IMR-90 (cell line): ENCODE data around the gene SYCE3. TPM values are rescaled to one million over a fixed set of nuclear protein-coding genes. Genes with fewer than 3 reads are reported as not detected.

Experiments used
- ATAC-seq: fragments of 200-7000 bp; cut with Tn5 transposase; 2 replicates; pipeline ENCODE4 v1.9.1; 2020; ENCODE audit warnings: low read depth, mild to moderate bottlenecking, moderate library complexity
- BruUV-seq: library from RNA; stranded (reverse); fragments of 400-500 nt; replicated peaks from 2 replicates; lab custom pipeline; 2021; lab: Mats Ljungman, UMichigan
- CTCF ChIA-PET: fragments of 300-600 bp; formaldehyde crosslinking; extraction: SDS; loops from one replicate; lab custom pipeline; 2021; ENCODE audit warnings: antibody characterized with exemption; lab: Yijun Ruan, JAX
- POLR2A ChIA-PET: fragments of 300-600 bp; sonication (Branson Sonifier 250); formaldehyde crosslinking; loops from one replicate; lab custom pipeline; 2022; ENCODE audit warnings: antibody characterized with exemption; ENCODE audit not compliant: unreplicated experiment; lab: Charles Lee
- DNase-seq: peaks from one replicate; pipeline ENCODE4 v3.0.0; 2013
- H2AFZ ChIP-seq: replicated peaks from 2 replicates; pipeline ENCODE3; 2013; ENCODE audit warnings: low read length, mild to moderate bottlenecking; ENCODE audit not compliant: poor library complexity
- H2AK5ac ChIP-seq: 2 replicates; pipeline ENCODE4 v1.6.1; 2013; ENCODE audit warnings: low read depth, low read length, inconsistent platforms
- H2AK9ac ChIP-seq: replicated peaks from 2 replicates; pipeline ENCODE3; 2013; ENCODE audit warnings: mild to moderate bottlenecking, low read depth, low read length, moderate library complexity; ENCODE audit not compliant: poor library complexity
- H2BK120ac ChIP-seq: 2 replicates; pipeline ENCODE4 v1.6.1; 2013; ENCODE audit warnings: low read depth, low read length, inconsistent platforms
- H2BK15ac ChIP-seq: 3 replicates; pipeline ENCODE4 v1.6.1; 2013; ENCODE audit warnings: low read depth, low read length, inconsistent platforms
- H2BK20ac ChIP-seq: 2 replicates; pipeline ENCODE4 v1.6.1; 2013; ENCODE audit warnings: low read depth, mild to moderate bottlenecking, inconsistent platforms, low read length, moderate library complexity
- H2BK5ac ChIP-seq: 2 replicates; pipeline ENCODE4 v1.6.1; 2013; ENCODE audit warnings: mild to moderate bottlenecking, low read depth, low read length, inconsistent platforms; ENCODE audit not compliant: poor library complexity, severe bottlenecking
- H3K14ac ChIP-seq: replicated peaks from 2 replicates; pipeline ENCODE4 v1.6.1; 2013; ENCODE audit warnings: low read depth, low read length, inconsistent platforms
- H3K18ac ChIP-seq: 2 replicates; pipeline ENCODE4 v1.6.1; 2013; ENCODE audit warnings: low read depth, low read length, control low read depth
- H3K23ac ChIP-seq: 2 replicates; pipeline ENCODE4 v1.6.1; 2013; ENCODE audit warnings: low read depth, low read length, inconsistent platforms
- H3K27ac ChIP-seq: 2 replicates; pipeline ENCODE4 v1.5.1; 2013; ENCODE audit warnings: mild to moderate bottlenecking, control low read depth, low read length; ENCODE audit not compliant: insufficient read depth
- H3K27me3 ChIP-seq: 2 replicates; pipeline ENCODE4 v1.6.1; 2013; ENCODE audit warnings: low read length; ENCODE audit not compliant: control insufficient read depth, insufficient read depth
- H3K36me3 ChIP-seq: 2 replicates; pipeline ENCODE4 v1.6.1; 2013; ENCODE audit warnings: low read length, mixed read lengths; ENCODE audit not compliant: control insufficient read depth, insufficient read depth
- H3K4ac ChIP-seq: 2 replicates; pipeline ENCODE4 v1.6.1; 2013; ENCODE audit warnings: low read depth, low read length, inconsistent platforms
- H3K4me1 ChIP-seq: 2 replicates; pipeline ENCODE4 v1.6.1; 2013; ENCODE audit warnings: low read length, mixed read lengths; ENCODE audit not compliant: control insufficient read depth, insufficient read depth
- H3K4me2 ChIP-seq: 2 replicates; pipeline ENCODE4 v1.6.1; 2013; ENCODE audit warnings: low read depth, mild to moderate bottlenecking, control low read depth, low read length, moderate library complexity
- H3K4me3 ChIP-seq: 2 replicates; pipeline ENCODE4 v1.5.1; 2013; ENCODE audit warnings: low read depth, mild to moderate bottlenecking, control low read depth, low read length, moderate library complexity; ENCODE audit not compliant: insufficient read depth
- H3K56ac ChIP-seq: 2 replicates; pipeline ENCODE4 v1.6.1; 2013; ENCODE audit warnings: low read length, inconsistent platforms; ENCODE audit not compliant: insufficient read depth; ENCODE audit errors: extremely low read depth
- H3K79me1 ChIP-seq, 2 experiments: 2 replicates each; pipeline ENCODE4 v1.6.1; 2013; ENCODE audit warnings: low read length in 2 of 2, inconsistent platforms in 1 of 2, low read depth in 1 of 2
- H3K9ac ChIP-seq: 2 replicates; pipeline ENCODE4 v1.6.1; 2013; ENCODE audit warnings: low read depth, low read length, control low read depth
- H3K9me1 ChIP-seq: 2 replicates; pipeline ENCODE4 v1.6.1; 2013; ENCODE audit warnings: low read length, inconsistent platforms; ENCODE audit not compliant: insufficient read depth
- H3K9me3 ChIP-seq: 2 replicates; pipeline ENCODE4 v1.6.1; 2013; ENCODE audit warnings: low read length; ENCODE audit not compliant: control insufficient read depth, insufficient read depth
- H4K20me1 ChIP-seq: 2 replicates; pipeline ENCODE4 v1.6.1; 2013; ENCODE audit warnings: low read length, inconsistent platforms; ENCODE audit not compliant: insufficient read depth
- H4K5ac ChIP-seq: 2 replicates; pipeline ENCODE4 v1.6.1; 2013; ENCODE audit warnings: mild to moderate bottlenecking, low read depth, low read length, control low read depth
- H4K8ac ChIP-seq, 2 experiments: 2 replicates each; pipeline ENCODE4 v1.6.1; 2013; ENCODE audit warnings: low read depth in 2 of 2, low read length in 2 of 2, control low read depth in 1 of 2, inconsistent platforms in 1 of 2
- H4K91ac ChIP-seq: 2 replicates; pipeline ENCODE4 v1.6.1; 2013; ENCODE audit warnings: low read depth, low read length, inconsistent platforms; ENCODE audit not compliant: insufficient read depth
- CTCF ChIP-seq: conservative IDR thresholded peaks from 2 replicates; pipeline ENCODE4 v1.5.1; 2012; ENCODE audit warnings: mild to moderate bottlenecking, low read depth, low read length, improper control_type of control experiment
- ELK1 ChIP-seq: fragments of 150-350 bp; IDR thresholded peaks from 2 replicates; pipeline ENCODE4 v1.6.1; 2016; ENCODE audit warnings: low read depth, mild to moderate bottlenecking, low read length, moderate library complexity, borderline replicate concordance
- FOS ChIP-seq: fragments of 150-350 bp; IDR thresholded peaks from 2 replicates; pipeline ENCODE4 v1.6.1; 2016; ENCODE audit warnings: low read depth, low read length
- MAFK ChIP-seq: IDR thresholded peaks from 2 replicates; pipeline ENCODE4 v1.6.1; 2012; ENCODE audit warnings: low read depth, low read length, improper control_type of control experiment
- MAZ ChIP-seq: IDR thresholded peaks from 2 replicates; pipeline ENCODE4 v1.6.1; 2012; ENCODE audit warnings: low read depth, mild to moderate bottlenecking, low read length, improper control_type of control experiment, moderate library complexity, borderline replicate concordance
- MXI1 ChIP-seq: IDR thresholded peaks from 2 replicates; pipeline ENCODE4 v1.6.1; 2012; ENCODE audit warnings: low read depth, mild to moderate bottlenecking, low read length, moderate library complexity, borderline replicate concordance
- NFE2L2 ChIP-seq: fragments of 150-350 bp; IDR thresholded peaks from 2 replicates; pipeline ENCODE4 v1.6.1; 2016; ENCODE audit warnings: low read depth, mild to moderate bottlenecking, low read length
- POLR2A ChIP-seq: IDR thresholded peaks from 2 replicates; pipeline ENCODE4 v1.6.1; 2012; ENCODE audit warnings: mild to moderate bottlenecking, low read depth, low read length
- RCOR1 ChIP-seq: IDR thresholded peaks from 2 replicates; pipeline ENCODE4 v1.6.1; 2012; ENCODE audit warnings: mild to moderate bottlenecking, low read length, improper control_type of control experiment; ENCODE audit not compliant: insufficient replicate concordance
- RFX5 ChIP-seq: IDR thresholded peaks from 2 replicates; pipeline ENCODE4 v1.8.0; 2012; ENCODE audit warnings: low read depth, mild to moderate bottlenecking, low read length, moderate library complexity
- SMC3 ChIP-seq: fragments of 150-350 bp; IDR thresholded peaks from 2 replicates; pipeline ENCODE4 v1.6.1; 2016; ENCODE audit warnings: low read depth, mild to moderate bottlenecking, antibody characterized with exemption, low read length, moderate library complexity
- WGBS, 2 experiments: methylation state at CpG; one replicate each; pipeline versions ENCODE4 v1.1.5 to v1.1.7; 2013; ENCODE audit warnings: missing lambda C conversion rate in 2 of 2; ENCODE audit not compliant: insufficient read length in 1 of 2; ENCODE audit errors: extremely low coverage in 2 of 2; 5-methylcytosine and 5-hydroxymethylcytosine counted together
- dilution Hi-C: fragments of 300-500 bp; cut with HindIII; formaldehyde crosslinking; loops from one replicate; pipeline ENCODE4 v1.14.3; 2018; ENCODE audit warnings: low sequenced_read_pairs; ENCODE audit not compliant: unreplicated experiment
- in situ Hi-C: fragments of 300-500 bp; cut with MboI; formaldehyde crosslinking; loops from 3 replicates; pipeline ENCODE4 v1.14.3; 2019; ENCODE audit warnings: low sequenced_read_pairs, inconsistent platforms, mixed read lengths
- intact Hi-C: fragments of 100-400 bp; cut with micrococcal nuclease; formaldehyde crosslinking; loops from 2 replicates; pipeline ENCODE4 v1.10.0; 2022
- polyA plus RNA-seq, 3 experiments: library from polyadenylated mRNA; depleted of rRNA; stranded (reverse); fragments of >200 nt; gene quantifications; 2 replicates each; pipeline ENCODE4 v1.2.3, GENCODE V29; 2012; ENCODE audit warnings: low replicate concordance in 1 of 3
- total RNA-seq: library from RNA; depleted of rRNA; stranded (reverse); fragments of >200 nt; gene quantifications from 2 replicates; pipeline ENCODE4 v1.2.3, GENCODE V29; 2012
- TF ChIP-seq, protein P1 (sequence below): fragments of 150-350 bp; IDR thresholded peaks from 2 replicates; pipeline ENCODE4 v1.6.1; 2017; ENCODE audit warnings: mild to moderate bottlenecking, antibody characterized with exemption, low read length, low read depth

Gene SYCE3
- total and polyA plus RNA-seq, 2 of the 4 experiments (the other 2 are of a cell fraction) = not detected

DNA sequence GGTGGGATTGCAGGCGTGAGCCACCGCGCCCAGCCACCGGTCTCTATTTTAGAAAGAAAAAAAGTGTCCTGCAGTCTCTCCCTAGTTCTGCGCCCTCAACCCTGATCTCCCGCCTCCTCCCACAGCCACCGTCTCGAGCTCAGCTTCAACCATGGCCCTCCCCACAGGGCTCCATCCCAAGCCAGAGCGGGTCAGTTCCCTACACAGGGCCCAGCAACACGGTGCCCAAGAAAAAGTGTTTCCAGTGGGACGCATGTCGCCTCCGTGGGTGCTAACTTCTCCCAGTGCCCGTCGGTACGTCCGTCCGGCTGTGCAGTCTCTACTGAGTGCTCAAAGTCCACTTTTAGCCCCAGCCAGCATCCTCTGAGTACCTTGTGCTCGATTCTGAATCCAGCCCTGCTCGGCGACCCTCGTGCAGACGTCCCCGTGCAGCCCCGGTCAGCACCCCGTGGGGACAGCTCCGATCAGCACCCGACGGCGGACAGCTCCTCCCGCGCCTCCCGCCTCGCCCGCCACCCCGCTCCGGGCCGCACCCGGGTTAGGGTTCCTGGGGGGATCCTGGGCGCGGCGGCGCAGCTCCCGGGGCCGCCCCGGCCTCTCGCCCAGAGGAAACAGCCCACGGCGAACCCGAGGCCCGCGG lies 37.2 kb upstream of the SYCE3 start:
- ChIA-PET POLR2A (no interaction called here), CTCF (no interaction called here)
- Histone ChIP-seq H3K4ac (no peak overlapping the region), H3K9ac (no peak overlapping the region), H2BK15ac (no peak overlapping the region), H4K8ac (no peak overlapping the region), H3K4me1 (no peaks in the 10 kb centered on the region), H2BK5ac (no peak overlapping the region), H2AFZ (peak overlapping the region; percentile 26), H3K14ac (no peak overlapping the region), H3K27ac (no peak overlapping the region), H2AK9ac (no peak overlapping the region), H3K9me3 (0 out of 2 replicates have a peak, but pooled peaks cover 2% of the 10 kb centered on the region), H3K4me3 (no peak overlapping the region), H3K56ac (no peak overlapping the region), H3K27me3 (peaks cover 44% of the 10 kb centered on the region), H3K36me3 (no peaks in the 10 kb centered on the region), H3K18ac (no peak overlapping the region), H4K5ac (no peak overlapping the region), H3K79me1 (no peaks in the 10 kb centered on the region), H2BK120ac (no peak overlapping the region), H2BK20ac (no peak overlapping the region), H2AK5ac (no peak overlapping the region), H3K4me2 (no peak overlapping the region), H3K23ac (no peak overlapping the region), H4K91ac (no peak overlapping the region), H4K20me1 (peaks cover 10% of the 10 kb centered on the region), H3K9me1 (0 out of 2 replicates have a peak, but pooled peaks cover 6% of the 10 kb centered on the region)
- in situ Hi-C loops = no loop called here
- 30% methylated on average over 12 of the region's 52 CpGs; no CpG with 5 or more reads in 1 of the 2 experiments for WGBS, 2 experiments
- dilution Hi-C loops = no loop called here
- DNase-seq (no peak), ATAC-seq (peak; percentile 98)
- TF ChIP-seq FOS = no peak
- peak; percentile 87 for TF ChIP-seq RCOR1
- no peak for TF ChIP-seq NFE2L2
- TF ChIP-seq, protein P1, sequence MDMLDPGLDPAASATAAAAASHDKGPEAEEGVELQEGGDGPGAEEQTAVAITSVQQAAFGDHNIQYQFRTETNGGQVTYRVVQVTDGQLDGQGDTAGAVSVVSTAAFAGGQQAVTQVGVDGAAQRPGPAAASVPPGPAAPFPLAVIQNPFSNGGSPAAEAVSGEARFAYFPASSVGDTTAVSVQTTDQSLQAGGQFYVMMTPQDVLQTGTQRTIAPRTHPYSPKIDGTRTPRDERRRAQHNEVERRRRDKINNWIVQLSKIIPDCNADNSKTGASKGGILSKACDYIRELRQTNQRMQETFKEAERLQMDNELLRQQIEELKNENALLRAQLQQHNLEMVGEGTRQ = no peak
- peak; percentile 39; the same call in 1 of the 2 replicates for TF ChIP-seq MAZ
- no peak for TF ChIP-seq SMC3
- TF ChIP-seq RFX5 = no peak
- TF ChIP-seq ELK1 = no peak
- peak; percentile 99 for TF ChIP-seq MXI1
- TF ChIP-seq POLR2A = no peak
- no peak for TF ChIP-seq MAFK
- no peak for TF ChIP-seq CTCF
- BruUV-seq = no TSS peak
- intact Hi-C loops = no loop called here
